Activated B cell treated with CpG ODN at 0.5 μM for 24 hours (primary cell): ENCODE data around the gene STK10. TPM values are rescaled to one million over a fixed set of nuclear protein-coding genes. Genes with fewer than 3 reads are reported as not detected.

Experiments
- ATAC-seq: fragments of 200-7000 bp; cut with Tn5 transposase; one replicate; pipeline ENCODE4 v1.10.0; 2021; ENCODE audit warnings: low read depth, mild to moderate bottlenecking, moderate library complexity
- CTCF ChIA-PET: fragments of 350-600 bp; sonication (Branson Sonifier 250); formaldehyde crosslinking; loops from one replicate; lab custom pipeline; 2021; ENCODE audit warnings: antibody characterized with exemption; lab: Charles Lee
- POLR2A ChIA-PET: fragments of 350-600 bp; sonication (Branson Sonifier 250); formaldehyde crosslinking; loops from one replicate; lab custom pipeline; 2021; ENCODE audit warnings: antibody characterized with exemption; lab: Charles Lee
- DNase-seq: peaks from one replicate; pipeline ENCODE4 v3.0.0; 2022
- H3K27ac Mint-ChIP-seq: one replicate; pipeline ENCODE4 v1.8.0; 2020; ENCODE audit warnings: mixed read lengths
- H3K27me3 Mint-ChIP-seq: one replicate; pipeline ENCODE4 v1.8.0; 2021; ENCODE audit warnings: mixed read lengths
- H3K36me3 Mint-ChIP-seq: one replicate; pipeline ENCODE4 v1.8.0; 2021; ENCODE audit warnings: low read depth, mixed read lengths
- H3K4me1 Mint-ChIP-seq: one replicate; pipeline ENCODE4 v1.8.0; 2021; ENCODE audit warnings: mixed read lengths
- H3K4me3 Mint-ChIP-seq: one replicate; pipeline ENCODE4 v1.8.0; 2020; ENCODE audit warnings: mild to moderate bottlenecking, mixed read lengths
- H3K9me3 Mint-ChIP-seq: one replicate; pipeline ENCODE4 v1.8.0; 2020; ENCODE audit warnings: mixed read lengths
- CTCF ChIP-seq: fragments of 200-600 bp; IDR thresholded peaks from one replicate; pipeline ENCODE4 v1.8.0; 2022; ENCODE audit warnings: antibody characterized with exemption, mild to moderate bottlenecking
- intact Hi-C: fragments of 100-400 bp; cut with micrococcal nuclease; formaldehyde crosslinking; loops from one replicate; pipeline ENCODE4 v1.15.1; 2024
- total RNA-seq: library from RNA; stranded (reverse); gene quantifications from 2 replicates; pipeline ENCODE4 v1.2.3, GENCODE V29; 2022

Gene STK10
- total RNA-seq, 1 donor from 2014 or later: 276 TPM

DNA sequence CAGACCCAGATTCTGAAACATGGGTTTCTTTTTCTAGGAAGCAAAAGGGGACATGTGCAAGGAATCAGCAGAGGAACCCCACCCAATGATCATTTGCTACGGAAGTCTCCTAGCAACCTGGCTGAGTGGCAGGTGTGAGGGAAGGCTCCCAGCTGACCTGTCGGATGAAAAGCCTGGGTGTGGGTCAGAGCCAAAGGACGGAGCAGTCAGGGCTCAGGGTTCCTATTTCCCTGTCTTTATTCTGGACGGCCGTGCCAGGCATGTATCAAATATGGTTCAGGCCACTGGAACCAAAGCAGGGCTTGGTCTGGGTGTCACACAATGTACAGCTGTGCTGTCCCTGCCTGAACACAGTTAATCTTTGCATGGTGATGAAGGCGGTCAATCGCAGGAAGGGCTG is 20.1 kb downstream of the STK10 start:
- TF ChIP-seq CTCF: no peak
- no peak overlapping the region for H3K27ac Mint-ChIP-seq
- H3K36me3 Mint-ChIP-seq: peaks cover 48% of the 10 kb centered on the region
- no peak for DNase-seq
- H3K4me3 Mint-ChIP-seq: no peak overlapping the region
- peaks cover 83% of the 10 kb centered on the region for H3K4me1 Mint-ChIP-seq
- POLR2A ChIA-PET: no interaction called here
- CTCF ChIA-PET: no interaction called here
- ATAC-seq: no peak
- H3K9me3 Mint-ChIP-seq: no peaks in the 10 kb centered on the region
- no peaks in the 10 kb centered on the region for H3K27me3 Mint-ChIP-seq
- intact Hi-C loops: no loop called here

DNA sequence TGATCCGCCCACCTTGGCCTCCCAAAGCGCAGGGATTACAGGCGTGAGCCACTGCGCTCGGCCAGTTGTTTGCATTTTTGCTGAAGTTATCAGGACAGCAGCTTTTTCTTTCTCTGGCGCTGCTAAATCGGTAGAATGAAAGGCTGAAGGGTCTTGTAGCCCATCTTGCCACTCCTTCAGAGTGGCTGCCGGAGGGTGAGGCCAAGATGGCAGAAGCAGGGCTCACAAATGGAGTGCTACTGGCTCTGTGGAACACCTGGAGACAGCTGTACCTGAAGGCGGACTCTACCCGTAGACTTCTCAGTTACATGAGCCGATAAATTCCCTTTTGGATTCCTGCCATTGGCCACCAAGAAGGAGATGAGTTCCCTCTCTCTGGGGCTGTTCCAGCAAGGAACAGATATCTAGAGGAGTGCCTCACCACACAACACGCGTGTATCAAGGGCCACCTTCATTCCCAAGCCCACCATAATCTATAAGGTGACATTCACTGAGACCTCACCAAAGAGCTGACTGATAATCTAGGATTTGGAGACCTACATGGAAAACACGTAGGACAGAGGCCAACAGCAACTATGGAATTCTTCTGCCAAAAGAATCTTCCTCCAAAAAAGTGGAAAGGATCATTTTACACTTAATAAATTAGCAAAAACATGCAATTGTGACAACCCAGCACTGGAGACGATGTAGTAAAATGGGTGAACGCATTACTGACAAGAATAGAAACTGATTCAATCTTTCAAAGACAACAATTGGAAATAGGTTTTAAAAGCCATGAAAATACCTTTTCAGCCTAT is 21.8 kb downstream of the STK10 start:
- DNase-seq: no peak
- H3K27ac Mint-ChIP-seq: no peak overlapping the region
- H3K4me3 Mint-ChIP-seq: no peak overlapping the region
- ChIA-PET POLR2A (interaction anchor here (0.8 to 1.2 kb wide), 3 partner anchors 10 to 55 kb away, joined by 3 read pairs; no protein-coding TSS in a partner anchor), CTCF (no interaction called here)
- no peak for ATAC-seq
- peaks cover 87% of the 10 kb centered on the region for H3K4me1 Mint-ChIP-seq
- TF ChIP-seq CTCF: no peak
- H3K27me3 Mint-ChIP-seq: no peaks in the 10 kb centered on the region
- intact Hi-C loops: no loop called here
- H3K36me3 Mint-ChIP-seq: peaks cover 53% of the 10 kb centered on the region
- no peaks in the 10 kb centered on the region for H3K9me3 Mint-ChIP-seq

DNA sequence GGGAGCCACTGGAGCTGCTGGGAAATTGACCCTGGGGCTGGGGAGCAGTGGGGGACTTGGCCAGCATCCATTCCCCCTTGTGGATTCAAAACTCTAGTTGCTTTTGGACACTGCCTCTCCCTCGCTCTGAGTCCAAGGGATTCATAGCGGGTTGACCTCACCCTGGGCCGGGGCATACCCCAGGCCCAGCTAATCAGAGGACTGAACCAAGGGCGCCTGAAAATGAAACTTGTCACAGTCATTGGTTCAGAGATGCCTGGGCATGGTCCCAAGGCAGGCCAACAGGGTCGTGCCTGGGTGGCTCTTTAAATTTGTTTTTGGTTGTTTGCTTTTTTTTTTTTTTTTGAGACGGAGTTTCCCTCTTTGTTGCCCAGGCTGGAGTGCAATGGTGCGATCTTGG is 22.6 kb downstream of the STK10 start:
- ChIA-PET CTCF (no interaction called here), POLR2A (interaction anchor here (0.8 to 1.2 kb wide), 3 partner anchors 9 to 54 kb away, joined by 3 to 7 read pairs (median 3); no protein-coding TSS in a partner anchor)
- Mint-ChIP-seq H3K27ac (peak overlapping the region; percentile 68), H3K36me3 (peaks cover 51% of the 10 kb centered on the region), H3K9me3 (no peaks in the 10 kb centered on the region), H3K4me1 (peaks cover 87% of the 10 kb centered on the region), H3K27me3 (no peaks in the 10 kb centered on the region), H3K4me3 (no peak overlapping the region)
- intact Hi-C loops: loop anchor here (1.0 kb wide), 1 partner anchor 10 kb away; no protein-coding TSS in a partner anchor
- ATAC-seq (peak; percentile 69), DNase-seq (no peak)
- no peak for TF ChIP-seq CTCF

- DNase-seq: no peak
- ATAC-seq: no peak
- Mint-ChIP-seq H3K4me3 (no peak overlapping the region), H3K9me3 (no peaks in the 10 kb centered on the region), H3K27ac (peak overlapping the region; percentile 68), H3K27me3 (no peaks in the 10 kb centered on the region), H3K36me3 (peaks cover 45% of the 10 kb centered on the region), H3K4me1 (peaks cover 87% of the 10 kb centered on the region)
- no peak for TF ChIP-seq CTCF
- CTCF ChIA-PET: no interaction called here
- POLR2A ChIA-PET: interaction anchor here (0.7 to 2.3 kb wide), 5 partner anchors 10 to 53 kb away, joined by 3 to 7 read pairs (median 4); no protein-coding TSS in a partner anchor
- intact Hi-C loops: loop anchor here (1.0 kb wide), 1 partner anchor 11 kb away; no protein-coding TSS in a partner anchor
Observed at GRCh38 chr5:172164769-172165212, 23.2 kb downstream of the STK10 start.

GRCh38 chr5:172163346-172163745 is 24.7 kb downstream of the STK10 start:
- ChIA-PET POLR2A (interaction anchor here (2.3 kb wide), 1 partner anchor 11 kb away, joined by 6 read pairs; no protein-coding TSS in a partner anchor), CTCF (no interaction called here)
- H3K9me3 Mint-ChIP-seq: no peaks in the 10 kb centered on the region
- ATAC-seq (no peak), DNase-seq (no peak)
- intact Hi-C loops: no loop called here
- no peak for TF ChIP-seq CTCF
- H3K36me3 Mint-ChIP-seq: peaks cover 34% of the 10 kb centered on the region
- H3K27me3 Mint-ChIP-seq: no peaks in the 10 kb centered on the region
- no peak overlapping the region for H3K4me3 Mint-ChIP-seq
- peak overlapping the region; percentile 46 for H3K27ac Mint-ChIP-seq
- H3K4me1 Mint-ChIP-seq: peaks cover 85% of the 10 kb centered on the region
